Omental fat pad (tissue), 4 donors: Measurements from ENCODE around the gene TMEM100. TPM values are rescaled to one million over a fixed set of nuclear protein-coding genes. Genes with fewer than 3 reads are reported as not detected.

Experiments used
- ATAC-seq: fragments of 150-250 bp; one replicate; pipeline ENCODE4 v1.9.1; 2016; ENCODE audit warnings: mild to moderate bottlenecking, moderate library complexity; ENCODE audit not compliant: low FRiP score
- DNase-seq: peaks from one replicate; pipeline ENCODE4 v3.0.0-alpha.2; 2019; ENCODE audit warnings: low spot score
- CTCF ChIP-seq, 3 donors: fragments of 450-650 bp; IDR thresholded peaks; one replicate each; pipeline ENCODE4 v1.5.1; 2016 to 2017; ENCODE audit warnings: antibody characterized with exemption in 3 of 3, mild to moderate bottlenecking in 3 of 3, moderate library complexity in 2 of 3
- total RNA-seq, 4 donors: library from RNA; depleted of rRNA; stranded (reverse); fragments of >200 nt; gene quantifications; one replicate each; pipeline ENCODE4 v1.1.0, GENCODE V29; 2016

Gene TMEM100
- total RNA-seq, 4 donors from 2014 or later, result 15.1 to 127 (median 43.6) TPM

DNA sequence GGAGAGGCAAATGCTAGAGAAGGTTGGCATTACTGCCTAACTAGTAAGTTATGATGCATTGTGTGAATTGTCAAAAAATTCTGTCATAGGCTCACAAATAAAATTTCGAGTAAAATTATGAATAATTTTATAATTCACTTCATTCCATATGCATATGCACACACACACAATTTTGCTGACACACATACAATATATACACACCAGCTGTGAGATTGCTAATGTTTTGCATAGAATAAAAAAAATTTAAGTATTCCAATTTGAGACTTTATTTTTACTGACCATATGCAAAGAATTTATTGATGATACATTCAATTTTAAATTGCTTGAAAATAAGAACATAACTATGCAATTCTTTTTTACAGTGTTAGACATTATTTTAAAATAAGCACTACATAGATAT lies 6.8 kb upstream of the TMEM100 start:
- TF ChIP-seq CTCF (IDR thresholded peaks at IDR 0.05), result no peak
- no peak for DNase-seq
- no peak for ATAC-seq

DNA sequence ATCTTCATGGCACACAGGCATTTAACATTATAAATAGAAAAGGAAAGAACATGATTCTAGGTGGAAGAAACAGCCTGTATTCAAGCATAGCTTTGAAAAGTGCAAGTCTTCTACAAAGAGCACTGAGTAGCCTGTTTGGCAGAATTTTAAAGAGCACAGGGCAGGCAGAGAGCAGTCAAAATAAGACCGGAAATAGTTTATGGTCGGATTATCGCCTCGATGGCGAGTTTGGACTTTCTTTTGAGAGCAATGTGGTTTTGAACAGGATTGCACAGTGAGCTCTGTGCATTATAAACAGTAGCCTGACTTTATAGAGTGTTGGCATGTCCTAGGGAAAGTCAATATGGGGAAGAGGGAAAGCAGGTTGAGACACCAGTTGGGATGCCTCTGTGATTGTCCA lies 6.2 kb upstream of the TMEM100 start:
- DNase-seq (no peak), ATAC-seq (no peak)
- TF ChIP-seq CTCF (IDR thresholded peaks at IDR 0.05), result no peak

GRCh38 chr17:55728361-55728760 lies 5.7 kb upstream of the TMEM100 start:
- DNase-seq (no peak), ATAC-seq (no peak)
- TF ChIP-seq CTCF (IDR thresholded peaks at IDR 0.05), result no peak

GRCh38 chr17:55727920-55728319 lies 5.3 kb upstream of the TMEM100 start:
- DNase-seq (no peak), ATAC-seq (no peak)
- no peak for TF ChIP-seq CTCF (IDR thresholded peaks at IDR 0.05)

- DNase-seq, result no peak
- no peak for ATAC-seq
- TF ChIP-seq CTCF (IDR thresholded peaks at IDR 0.05), result no peak
Measured at GRCh38 chr17:55727275-55727674, 4.6 kb upstream of the TMEM100 start.

- TF ChIP-seq CTCF (IDR thresholded peaks at IDR 0.05), result no peak
- no peak for DNase-seq
- ATAC-seq, result peak; percentile 66
Measured at GRCh38 chr17:55726440-55726839, 3.8 kb upstream of the TMEM100 start.

DNA sequence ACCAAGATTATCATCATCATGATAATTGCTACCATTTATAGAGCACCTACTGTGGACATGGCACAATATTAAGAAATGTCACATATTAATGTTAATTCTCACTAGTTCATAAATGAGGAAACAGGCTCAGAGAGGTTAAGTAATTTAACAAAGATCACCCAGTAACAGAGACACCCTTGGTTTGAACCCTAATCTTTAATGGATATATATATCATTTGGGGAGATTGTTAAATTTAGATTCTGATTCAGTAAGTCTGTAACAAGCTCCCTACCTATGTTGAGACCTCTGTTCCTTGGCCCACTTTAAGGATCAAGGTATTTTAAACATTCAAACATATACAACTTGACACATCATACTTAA lies 804 bp upstream of the TMEM100 start:
- DNase-seq (no peak), ATAC-seq (no peak)
- TF ChIP-seq CTCF (IDR thresholded peaks at IDR 0.05), result no peak
